Measurements from ENCODE around the gene PPP6R1. TPM values are rescaled to one million over a fixed set of nuclear protein-coding genes. Genes with fewer than 3 reads are reported as not detected.
A peak's percentile ranks its signal among the peaks of the same experiment; 100 is the strongest.

The PPP6R1 gene
- total and polyA plus RNA-seq, 2 of the 13 experiments (the other 11 are each of a cell fraction or from before 2014, with no cell fraction given), result 25.8 to 54.0 TPM

GRCh38 chr19:55209693-55210472 lies 48.9 kb downstream of the PPP6R1 start (continued):
- TF ChIP-seq, protein P1, sequence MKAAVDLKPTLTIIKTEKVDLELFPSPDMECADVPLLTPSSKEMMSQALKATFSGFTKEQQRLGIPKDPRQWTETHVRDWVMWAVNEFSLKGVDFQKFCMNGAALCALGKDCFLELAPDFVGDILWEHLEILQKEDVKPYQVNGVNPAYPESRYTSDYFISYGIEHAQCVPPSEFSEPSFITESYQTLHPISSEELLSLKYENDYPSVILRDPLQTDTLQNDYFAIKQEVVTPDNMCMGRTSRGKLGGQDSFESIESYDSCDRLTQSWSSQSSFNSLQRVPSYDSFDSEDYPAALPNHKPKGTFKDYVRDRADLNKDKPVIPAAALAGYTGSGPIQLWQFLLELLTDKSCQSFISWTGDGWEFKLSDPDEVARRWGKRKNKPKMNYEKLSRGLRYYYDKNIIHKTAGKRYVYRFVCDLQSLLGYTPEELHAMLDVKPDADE (CRISPR knock-in tag; IDR thresholded peaks at IDR 0.05), result no peak
- TF ChIP-seq RERE (CRISPR knock-in tag; IDR thresholded peaks at IDR 0.05; ENCODE audit: low read depth) (no peak), IKZF1 (IDR thresholded peaks at IDR 0.05) (no peak), EEA1 (CRISPR knock-in tag; IDR thresholded peaks at IDR 0.05; ENCODE audit: borderline replicate concordance) (no peak), ZNF576 (CRISPR knock-in tag; IDR thresholded peaks at IDR 0.05) (no peak), NR2C2 (CRISPR knock-in tag; IDR thresholded peaks at IDR 0.05; ENCODE audit: borderline replicate concordance) (no peak), SUZ12 (IDR thresholded peaks at IDR 0.05; ENCODE audit: low read depth, low read length) (no peak), SMYD3 (CRISPR knock-in tag; IDR thresholded peaks at IDR 0.05) (no peak), HMG20A (CRISPR knock-in tag; IDR thresholded peaks at IDR 0.05; ENCODE audit: borderline replicate concordance) (peak; percentile 45; the same call in 1 of the 2 replicates), ZNF20 (CRISPR knock-in tag; IDR thresholded peaks at IDR 0.05) (no peak), ZNF143 (CRISPR knock-in tag; IDR thresholded peaks at IDR 0.05) (peak; percentile 63), ZNF101 (CRISPR knock-in tag; IDR thresholded peaks at IDR 0.05; ENCODE audit: borderline replicate concordance, low read depth) (no peak), IRF2 (CRISPR knock-in tag; IDR thresholded peaks at IDR 0.05) (no peak), ZNF253 (CRISPR knock-in tag; IDR thresholded peaks at IDR 0.05; ENCODE audit: borderline replicate concordance) (no peak), ZBTB26 (CRISPR knock-in tag; IDR thresholded peaks at IDR 0.05; ENCODE audit: borderline replicate concordance) (no peak), TEAD2 (CRISPR knock-in tag; IDR thresholded peaks at IDR 0.05) (no peak), SNRNP70 (IDR thresholded peaks at IDR 0.05; ENCODE audit: low read depth, low read length) (no peak), ATRX (CRISPR knock-in tag; IDR thresholded peaks at IDR 0.05; ENCODE audit: borderline replicate concordance) (no peak), DNMT3B (CRISPR knock-in tag; conservative IDR thresholded peaks at IDR 0.05) (no peak), KLF9 (CRISPR knock-in tag; IDR thresholded peaks at IDR 0.05; ENCODE audit: low read depth) (peak; percentile 58; the same call in 1 of the 2 replicates), ZNF460 (CRISPR knock-in tag; IDR thresholded peaks at IDR 0.05; ENCODE audit: borderline replicate concordance) (no peak), GATAD1 (CRISPR knock-in tag; IDR thresholded peaks at IDR 0.05) (no peak)
